ENCODE measurements around the gene ZNF487. TPM values are rescaled to one million over a fixed set of nuclear protein-coding genes. Genes with fewer than 3 reads are reported as not detected.

ZNF487 gene
- total and polyA plus RNA-seq, 2 of the 13 experiments (the other 11 are each of a cell fraction or from before 2014, with no cell fraction given): 7.4 to 8.8 TPM

DNA sequence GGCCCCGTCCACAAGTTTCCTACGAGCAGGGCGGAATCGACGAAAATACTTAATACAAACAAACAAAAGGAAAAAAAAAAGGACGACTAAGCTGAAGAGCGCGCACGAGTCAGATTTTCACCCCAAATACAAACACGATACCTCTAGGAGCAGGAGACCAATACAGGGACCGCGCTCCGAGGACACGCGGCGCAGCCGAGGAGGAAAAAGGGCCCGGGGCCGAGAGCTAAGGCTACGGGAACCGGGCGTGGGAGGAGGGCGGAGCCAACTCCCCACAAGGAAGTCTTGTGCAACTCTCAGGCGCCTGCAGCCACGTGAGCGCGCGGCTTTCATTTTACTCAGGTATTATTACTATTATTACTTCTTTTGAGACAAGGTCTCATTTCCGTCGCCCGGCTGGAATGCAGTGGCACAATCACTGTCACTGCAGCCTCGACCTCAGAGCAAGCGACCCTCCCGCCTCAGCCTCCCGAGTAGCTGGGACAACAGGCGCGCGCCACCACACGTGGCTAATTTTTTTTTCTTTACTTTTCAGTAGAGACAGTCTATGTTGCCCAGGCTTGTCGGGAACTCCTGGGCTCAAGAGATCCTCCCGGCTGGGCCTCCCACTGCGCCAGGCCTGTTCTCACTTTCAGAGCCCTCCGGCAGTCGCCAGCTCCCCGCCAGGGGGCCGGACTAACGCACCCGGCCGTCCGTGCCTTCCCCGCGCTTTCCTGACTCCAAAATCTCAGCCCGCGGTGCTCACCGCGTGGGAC lies 29.2 kb upstream of the ZNF487 start (continued):
- TF ChIP-seq ZBTB40 (IDR thresholded peaks at IDR 0.05) (no peak), ZBTB40 (CRISPR knock-in tag; IDR thresholded peaks at IDR 0.05) (no peak), FOXP4 (CRISPR knock-in tag; IDR thresholded peaks at IDR 0.05) (peak; percentile 60; the same call in 1 of the 2 replicates), NFAT5 (CRISPR knock-in tag; IDR thresholded peaks at IDR 0.05) (peak; percentile 65; the same call in 1 of the 2 replicates), ZNF704 (CRISPR knock-in tag; IDR thresholded peaks at IDR 0.05; ENCODE audit: borderline replicate concordance) (0 out of 2 replicates have a peak, but pooled peaks have one; percentile 25), ZNF34 (CRISPR knock-in tag; IDR thresholded peaks at IDR 0.05; ENCODE audit: borderline replicate concordance) (no peak), HNRNPLL (IDR thresholded peaks at IDR 0.05; ENCODE audit: low read depth, low read length, poor library complexity, severe bottlenecking) (peak; percentile 20), MEF2D (CRISPR knock-in tag; IDR thresholded peaks at IDR 0.05) (no peak), REXO4 (CRISPR knock-in tag; IDR thresholded peaks at IDR 0.05; ENCODE audit: borderline replicate concordance) (no peak)

All from HepG2 (cell line).